GM23338 (cell line): ENCODE data around the gene PITRM1.

ENCODE experiments used
- CREB1 ChIP-seq: fragments of 250-450 bp; sonication (Bioruptor Pico); IDR thresholded peaks from 2 replicates; pipeline ENCODE4 v1.5.0; 2020; ENCODE audit warnings: low read depth, mild to moderate bottlenecking, moderate library complexity
- CTCF ChIP-seq, 2 experiments: fragments of 200-600 bp in 1 of 2; sonication (generic) in 1 of 2; conservative IDR thresholded peaks; 2 replicates each; pipeline versions ENCODE4 v1.5.1 to v1.6.1; 2016 to 2017; ENCODE audit warnings: antibody characterized with exemption in 2 of 2, low read depth in 2 of 2, mild to moderate bottlenecking in 2 of 2, moderate library complexity in 1 of 2
- ETS1 ChIP-seq: IDR thresholded peaks from 2 replicates; pipeline ENCODE4 v1.6.1; 2016; ENCODE audit warnings: antibody characterized with exemption
- EZH2 ChIP-seq: fragments of 200-600 bp; sonication (generic); IDR thresholded peaks from one replicate; pipeline ENCODE4 v1.8.0; 2017; ENCODE audit warnings: antibody characterized with exemption, mild to moderate bottlenecking, low read depth; ENCODE audit not compliant: unreplicated experiment
- EZH2phosphoT487 ChIP-seq: fragments of 200-600 bp; sonication (generic); IDR thresholded peaks from one replicate; pipeline ENCODE4 v1.8.1; 2018; ENCODE audit warnings: antibody characterized with exemption; ENCODE audit not compliant: unreplicated experiment
- JUNB ChIP-seq: IDR thresholded peaks from one replicate; pipeline ENCODE4 v1.6.1; 2016; ENCODE audit warnings: antibody characterized with exemption; ENCODE audit not compliant: unreplicated experiment
- NANOG ChIP-seq: IDR thresholded peaks from 2 replicates; pipeline ENCODE4 v1.6.1; 2016; ENCODE audit warnings: antibody characterized with exemption, borderline replicate concordance
- POLR2AphosphoS5 ChIP-seq: IDR thresholded peaks from 2 replicates; pipeline ENCODE4 v1.6.1; 2016; ENCODE audit warnings: antibody characterized with exemption, low read depth
- REST ChIP-seq: IDR thresholded peaks from one replicate; pipeline ENCODE4 v1.6.1; 2018; ENCODE audit warnings: antibody characterized with exemption; ENCODE audit not compliant: unreplicated experiment
- STAT1 ChIP-seq: IDR thresholded peaks from one replicate; pipeline ENCODE4 v1.6.1; 2016; ENCODE audit warnings: antibody characterized with exemption; ENCODE audit not compliant: unreplicated experiment
- ZNF114 ChIP-seq: fragments of 250-450 bp; sonication (Bioruptor Pico); IDR thresholded peaks from 2 replicates; pipeline ENCODE4 v1.5.0; 2020; ENCODE audit warnings: mild to moderate bottlenecking, moderate library complexity
- ZNF331 ChIP-seq: fragments of 250-450 bp; sonication (Bioruptor Pico); IDR thresholded peaks from 2 replicates; pipeline ENCODE4 v1.5.0; 2020; ENCODE audit warnings: low read depth, mild to moderate bottlenecking, moderate library complexity
- ZNF462 ChIP-seq: fragments of 250-450 bp; sonication (Bioruptor Pico); IDR thresholded peaks from 2 replicates; pipeline ENCODE4 v1.5.0; 2020; ENCODE audit warnings: mild to moderate bottlenecking, moderate library complexity

- no peak for TF ChIP-seq CTCF (conservative IDR thresholded peaks at IDR 0.05; ENCODE audit: low read depth in 2 of 2)
- TF ChIP-seq EZH2phosphoT487 = no peak
- no peak for TF ChIP-seq POLR2AphosphoS5
- no peak for TF ChIP-seq REST
- no peak for TF ChIP-seq EZH2
- TF ChIP-seq CREB1 (CRISPR knock-in tag) = no peak
- no peak for TF ChIP-seq STAT1
- no peak for TF ChIP-seq ZNF114 (CRISPR knock-in tag)
- TF ChIP-seq NANOG = no peak
- TF ChIP-seq ZNF462 (CRISPR knock-in tag) = no peak
- TF ChIP-seq ETS1 = no peak
- TF ChIP-seq JUNB = no peak
- no peak for TF ChIP-seq ZNF331 (CRISPR knock-in tag)
Measured at GRCh38 chr10:3139216-3139910, 33.2 kb downstream of the PITRM1 start.
